HEK293 (cell line): Measurements from ENCODE around the gene FUT6.
A peak's percentile ranks its signal among the peaks of the same experiment; 100 is the strongest.

Source experiments
- GLIS2 ChIP-seq: fragments of 450-650 bp; formaldehyde crosslinking; IDR thresholded peaks from 2 replicates; pipeline ENCODE4 v1.5.1; 2016; ENCODE audit warnings: missing biosample characterization, missing genetic modification characterization
- OSR2 ChIP-seq: fragments of 450-650 bp; formaldehyde crosslinking; IDR thresholded peaks from 2 replicates; pipeline ENCODE4 v1.5.1; 2016; ENCODE audit warnings: missing biosample characterization, missing genetic modification characterization
- SETDB1 ChIP-seq: IDR thresholded peaks from one replicate; pipeline ENCODE4 v1.6.1; 2017; ENCODE audit warnings: mild to moderate bottlenecking, low read length, moderate library complexity, mixed read lengths; ENCODE audit not compliant: insufficient read length
- SP2 ChIP-seq: fragments of 450-650 bp; formaldehyde crosslinking; IDR thresholded peaks from 2 replicates; pipeline ENCODE4 v1.5.1; 2016; ENCODE audit warnings: missing biosample characterization, missing genetic modification characterization
- SP7 ChIP-seq: fragments of 450-650 bp; formaldehyde crosslinking; IDR thresholded peaks from 2 replicates; pipeline ENCODE4 v1.5.1; 2016; ENCODE audit warnings: missing biosample characterization, missing genetic modification characterization
- ZBTB17 ChIP-seq: fragments of 450-650 bp; formaldehyde crosslinking; IDR thresholded peaks from 2 replicates; pipeline ENCODE4 v1.5.1; 2016; ENCODE audit warnings: missing biosample characterization, missing genetic modification characterization
- ZBTB8A ChIP-seq: fragments of 450-650 bp; formaldehyde crosslinking; IDR thresholded peaks from 2 replicates; pipeline ENCODE4 v1.5.1; 2016; ENCODE audit warnings: missing biosample characterization, missing genetic modification characterization
- ZEB2 ChIP-seq: fragments of 450-650 bp; formaldehyde crosslinking; IDR thresholded peaks from 2 replicates; pipeline ENCODE4 v1.5.1; 2016; ENCODE audit warnings: missing biosample characterization, missing genetic modification characterization
- ZFP41 ChIP-seq: fragments of 450-650 bp; formaldehyde crosslinking; IDR thresholded peaks from 2 replicates; pipeline ENCODE4 v1.5.1; 2016; ENCODE audit warnings: missing biosample characterization, missing genetic modification characterization, borderline replicate concordance
- ZIC2 ChIP-seq: fragments of 450-650 bp; formaldehyde crosslinking; IDR thresholded peaks from 2 replicates; pipeline ENCODE4 v1.5.1; 2016; ENCODE audit warnings: missing biosample characterization, missing genetic modification characterization
- ZNF112 ChIP-seq: fragments of 450-650 bp; formaldehyde crosslinking; IDR thresholded peaks from 2 replicates; pipeline ENCODE4 v1.5.0; 2017; ENCODE audit warnings: missing biosample characterization, missing genetic modification characterization
- ZNF16 ChIP-seq: fragments of 450-650 bp; formaldehyde crosslinking; IDR thresholded peaks from 2 replicates; pipeline ENCODE4 v1.5.1; 2016; ENCODE audit warnings: low read depth, missing biosample characterization, missing genetic modification characterization
- ZNF169 ChIP-seq: fragments of 450-650 bp; formaldehyde crosslinking; IDR thresholded peaks from 2 replicates; pipeline ENCODE4 v1.5.1; 2016; ENCODE audit warnings: missing biosample characterization, missing genetic modification characterization
- ZNF184 ChIP-seq: fragments of 450-650 bp; IDR thresholded peaks from 2 replicates; pipeline ENCODE4 v1.5.1; 2018; ENCODE audit warnings: missing biosample characterization, mild to moderate bottlenecking, missing genetic modification characterization
- ZNF335 ChIP-seq: fragments of 450-650 bp; formaldehyde crosslinking; conservative IDR thresholded peaks from 2 replicates; pipeline ENCODE4 v1.5.1; 2016; ENCODE audit warnings: missing biosample characterization, missing genetic modification characterization
- ZNF341 ChIP-seq: fragments of 450-650 bp; formaldehyde crosslinking; IDR thresholded peaks from 2 replicates; pipeline ENCODE4; 2016; ENCODE audit warnings: low read depth, missing biosample characterization, missing genetic modification characterization
- ZNF394 ChIP-seq: fragments of 450-650 bp; formaldehyde crosslinking; IDR thresholded peaks from 2 replicates; pipeline ENCODE4 v1.5.1; 2016; ENCODE audit warnings: missing biosample characterization, missing genetic modification characterization, mild to moderate bottlenecking, moderate library complexity, borderline replicate concordance
- ZNF423 ChIP-seq: fragments of 450-650 bp; formaldehyde crosslinking; IDR thresholded peaks from 2 replicates; pipeline ENCODE4 v1.5.1; 2016; ENCODE audit warnings: missing biosample characterization, missing genetic modification characterization
- ZNF501 ChIP-seq: fragments of 450-650 bp; formaldehyde crosslinking; IDR thresholded peaks from 2 replicates; pipeline ENCODE4 v1.5.1; 2016; ENCODE audit warnings: missing biosample characterization, missing genetic modification characterization
- ZNF621 ChIP-seq: fragments of 450-650 bp; formaldehyde crosslinking; IDR thresholded peaks from 2 replicates; pipeline ENCODE4 v1.5.1; 2017; ENCODE audit warnings: missing biosample characterization, missing genetic modification characterization
- ZNF623 ChIP-seq: fragments of 450-650 bp; formaldehyde crosslinking; IDR thresholded peaks from 2 replicates; pipeline ENCODE4 v1.5.1; 2016; ENCODE audit warnings: missing biosample characterization, missing genetic modification characterization
- TF ChIP-seq, protein P1 (sequence below): fragments of 450-650 bp; formaldehyde crosslinking; IDR thresholded peaks from 2 replicates; pipeline ENCODE4 v1.5.1; 2016; ENCODE audit warnings: missing biosample characterization, missing genetic modification characterization
- TF ChIP-seq, protein P2 (sequence below): fragments of 450-650 bp; formaldehyde crosslinking; IDR thresholded peaks from 2 replicates; pipeline ENCODE4 v1.5.1; 2017; ENCODE audit warnings: missing biosample characterization, missing genetic modification characterization
- TF ChIP-seq, protein P3 (sequence below): fragments of 450-650 bp; formaldehyde crosslinking; optimal IDR thresholded peaks from 2 replicates; pipeline ENCODE3; 2016; ENCODE audit warnings: missing biosample characterization, mild to moderate bottlenecking, missing genetic modification characterization
- TF ChIP-seq, protein P4 (sequence below): fragments of 450-650 bp; formaldehyde crosslinking; IDR thresholded peaks from 2 replicates; pipeline ENCODE4 v1.5.1; 2016; ENCODE audit warnings: missing biosample characterization, missing genetic modification characterization
- TF ChIP-seq, protein P5 (sequence below): fragments of 450-650 bp; formaldehyde crosslinking; IDR thresholded peaks from 2 replicates; pipeline ENCODE4; 2016; ENCODE audit warnings: missing biosample characterization, missing genetic modification characterization
- TF ChIP-seq, protein P6 (sequence below): fragments of 450-650 bp; formaldehyde crosslinking; IDR thresholded peaks from 2 replicates; pipeline ENCODE4 v1.5.1; 2016; ENCODE audit warnings: missing biosample characterization, missing genetic modification characterization

Gene FUT6

DNA sequence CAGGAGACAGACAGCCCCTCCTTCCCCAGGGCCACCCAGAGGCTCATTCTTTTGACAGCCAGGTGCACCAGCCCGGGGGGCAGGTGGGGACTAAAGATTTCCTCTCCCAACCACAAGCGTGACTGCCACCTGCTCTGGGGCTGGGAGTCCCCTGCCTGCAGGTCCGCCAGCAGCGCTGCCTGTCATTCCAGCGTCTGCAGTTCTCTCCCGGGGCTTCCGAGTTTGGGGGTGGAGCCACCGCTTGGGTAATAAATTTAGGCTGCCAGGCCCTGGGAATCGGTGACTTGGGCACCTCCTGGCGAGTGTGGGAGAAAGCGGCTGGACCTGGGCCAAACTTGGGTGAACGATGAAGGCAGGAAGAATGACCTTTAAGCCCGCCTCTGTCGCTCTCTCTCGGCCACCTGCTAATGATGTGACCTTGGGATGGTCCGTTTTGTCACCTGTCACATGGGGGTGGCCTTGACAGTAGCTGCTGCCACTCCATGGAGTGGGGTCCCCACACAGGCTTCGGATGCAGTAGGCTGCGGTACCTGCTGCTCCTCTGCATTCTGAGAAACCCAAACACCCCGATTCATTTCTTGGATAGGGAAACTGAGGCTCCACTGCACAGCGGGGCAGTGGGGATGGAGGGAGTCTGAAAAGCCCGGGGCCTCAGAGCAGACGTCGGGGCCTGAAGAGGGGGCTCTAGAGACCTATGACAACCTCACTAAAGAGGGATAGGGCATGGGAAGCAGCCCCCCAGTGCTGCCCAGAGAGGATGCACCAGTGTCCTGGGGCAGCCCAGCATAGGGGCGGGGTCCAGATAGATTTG is 12.8 kb downstream of the FUT6 start (continued):
- TF ChIP-seq GLIS2 (tag by site-specific recombination) (peak; percentile 70), ZIC2 (peak; percentile 89), ZNF621 (tag by site-specific recombination) (no peak), ZEB2 (tag by site-specific recombination) (peak; percentile 73), ZFP41 (tag by site-specific recombination) (no peak), ZNF423 (tag by site-specific recombination) (peak; percentile 82), ZNF623 (tag by site-specific recombination) (peak; percentile 28; the same call in 1 of the 2 replicates), OSR2 (tag by site-specific recombination) (peak; percentile 73; the same call in 1 of the 2 replicates), SP2 (peak; percentile 49), ZNF184 (no peak), ZNF16 (tag by site-specific recombination) (no peak), SETDB1 (no peak), ZBTB17 (tag by site-specific recombination) (peak; percentile 29; the same call in 1 of the 2 replicates), ZNF501 (tag by site-specific recombination) (no peak), ZNF112 (tag by site-specific recombination) (no peak), ZNF394 (tag by site-specific recombination) (no peak), ZNF169 (tag by site-specific recombination) (no peak), ZNF335 (tag by site-specific recombination) (peak; percentile 70), ZBTB8A (tag by site-specific recombination) (peak; percentile 31; the same call in 1 of the 2 replicates), ZNF341 (tag by site-specific recombination) (0 out of 2 replicates have a peak, but pooled peaks have one; percentile 21), SP7 (tag by site-specific recombination) (peak; percentile 66)
- TF ChIP-seq, protein P1, sequence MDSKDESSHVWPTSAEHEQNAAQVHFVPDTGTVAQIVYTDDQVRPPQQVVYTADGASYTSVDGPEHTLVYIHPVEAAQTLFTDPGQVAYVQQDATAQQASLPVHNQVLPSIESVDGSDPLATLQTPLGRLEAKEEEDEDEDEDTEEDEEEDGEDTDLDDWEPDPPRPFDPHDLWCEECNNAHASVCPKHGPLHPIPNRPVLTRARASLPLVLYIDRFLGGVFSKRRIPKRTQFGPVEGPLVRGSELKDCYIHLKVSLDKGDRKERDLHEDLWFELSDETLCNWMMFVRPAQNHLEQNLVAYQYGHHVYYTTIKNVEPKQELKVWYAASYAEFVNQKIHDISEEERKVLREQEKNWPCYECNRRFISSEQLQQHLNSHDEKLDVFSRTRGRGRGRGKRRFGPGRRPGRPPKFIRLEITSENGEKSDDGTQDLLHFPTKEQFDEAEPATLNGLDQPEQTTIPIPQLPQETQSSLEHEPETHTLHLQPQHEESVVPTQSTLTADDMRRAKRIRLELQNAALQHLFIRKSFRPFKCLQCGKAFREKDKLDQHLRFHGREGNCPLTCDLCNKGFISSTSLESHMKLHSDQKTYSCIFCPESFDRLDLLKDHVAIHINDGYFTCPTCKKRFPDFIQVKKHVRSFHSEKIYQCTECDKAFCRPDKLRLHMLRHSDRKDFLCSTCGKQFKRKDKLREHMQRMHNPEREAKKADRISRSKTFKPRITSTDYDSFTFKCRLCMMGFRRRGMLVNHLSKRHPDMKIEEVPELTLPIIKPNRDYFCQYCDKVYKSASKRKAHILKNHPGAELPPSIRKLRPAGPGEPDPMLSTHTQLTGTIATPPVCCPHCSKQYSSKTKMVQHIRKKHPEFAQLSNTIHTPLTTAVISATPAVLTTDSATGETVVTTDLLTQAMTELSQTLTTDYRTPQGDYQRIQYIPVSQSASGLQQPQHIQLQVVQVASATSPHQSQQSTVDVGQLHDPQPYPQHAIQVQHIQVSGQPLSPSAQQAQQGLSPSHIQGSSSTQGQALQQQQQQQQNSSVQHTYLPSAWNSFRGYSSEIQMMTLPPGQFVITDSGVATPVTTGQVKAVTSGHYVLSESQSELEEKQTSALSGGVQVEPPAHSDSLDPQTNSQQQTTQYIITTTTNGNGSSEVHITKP (tag by site-specific recombination): peak; percentile 66
- TF ChIP-seq, protein P2, sequence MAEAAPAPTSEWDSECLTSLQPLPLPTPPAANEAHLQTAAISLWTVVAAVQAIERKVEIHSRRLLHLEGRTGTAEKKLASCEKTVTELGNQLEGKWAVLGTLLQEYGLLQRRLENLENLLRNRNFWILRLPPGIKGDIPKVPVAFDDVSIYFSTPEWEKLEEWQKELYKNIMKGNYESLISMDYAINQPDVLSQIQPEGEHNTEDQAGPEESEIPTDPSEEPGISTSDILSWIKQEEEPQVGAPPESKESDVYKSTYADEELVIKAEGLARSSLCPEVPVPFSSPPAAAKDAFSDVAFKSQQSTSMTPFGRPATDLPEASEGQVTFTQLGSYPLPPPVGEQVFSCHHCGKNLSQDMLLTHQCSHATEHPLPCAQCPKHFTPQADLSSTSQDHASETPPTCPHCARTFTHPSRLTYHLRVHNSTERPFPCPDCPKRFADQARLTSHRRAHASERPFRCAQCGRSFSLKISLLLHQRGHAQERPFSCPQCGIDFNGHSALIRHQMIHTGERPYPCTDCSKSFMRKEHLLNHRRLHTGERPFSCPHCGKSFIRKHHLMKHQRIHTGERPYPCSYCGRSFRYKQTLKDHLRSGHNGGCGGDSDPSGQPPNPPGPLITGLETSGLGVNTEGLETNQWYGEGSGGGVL: 0 out of 2 replicates have a peak, but pooled peaks have one; percentile 1
- TF ChIP-seq, protein P3, sequence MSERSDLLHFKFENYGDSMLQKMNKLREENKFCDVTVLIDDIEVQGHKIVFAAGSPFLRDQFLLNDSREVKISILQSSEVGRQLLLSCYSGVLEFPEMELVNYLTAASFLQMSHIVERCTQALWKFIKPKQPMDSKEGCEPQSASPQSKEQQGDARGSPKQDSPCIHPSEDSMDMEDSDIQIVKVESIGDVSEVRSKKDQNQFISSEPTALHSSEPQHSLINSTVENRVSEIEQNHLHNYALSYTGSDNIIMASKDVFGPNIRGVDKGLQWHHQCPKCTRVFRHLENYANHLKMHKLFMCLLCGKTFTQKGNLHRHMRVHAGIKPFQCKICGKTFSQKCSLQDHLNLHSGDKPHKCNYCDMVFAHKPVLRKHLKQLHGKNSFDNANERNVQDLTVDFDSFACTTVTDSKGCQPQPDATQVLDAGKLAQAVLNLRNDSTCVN: no peak
- TF ChIP-seq, protein P4, sequence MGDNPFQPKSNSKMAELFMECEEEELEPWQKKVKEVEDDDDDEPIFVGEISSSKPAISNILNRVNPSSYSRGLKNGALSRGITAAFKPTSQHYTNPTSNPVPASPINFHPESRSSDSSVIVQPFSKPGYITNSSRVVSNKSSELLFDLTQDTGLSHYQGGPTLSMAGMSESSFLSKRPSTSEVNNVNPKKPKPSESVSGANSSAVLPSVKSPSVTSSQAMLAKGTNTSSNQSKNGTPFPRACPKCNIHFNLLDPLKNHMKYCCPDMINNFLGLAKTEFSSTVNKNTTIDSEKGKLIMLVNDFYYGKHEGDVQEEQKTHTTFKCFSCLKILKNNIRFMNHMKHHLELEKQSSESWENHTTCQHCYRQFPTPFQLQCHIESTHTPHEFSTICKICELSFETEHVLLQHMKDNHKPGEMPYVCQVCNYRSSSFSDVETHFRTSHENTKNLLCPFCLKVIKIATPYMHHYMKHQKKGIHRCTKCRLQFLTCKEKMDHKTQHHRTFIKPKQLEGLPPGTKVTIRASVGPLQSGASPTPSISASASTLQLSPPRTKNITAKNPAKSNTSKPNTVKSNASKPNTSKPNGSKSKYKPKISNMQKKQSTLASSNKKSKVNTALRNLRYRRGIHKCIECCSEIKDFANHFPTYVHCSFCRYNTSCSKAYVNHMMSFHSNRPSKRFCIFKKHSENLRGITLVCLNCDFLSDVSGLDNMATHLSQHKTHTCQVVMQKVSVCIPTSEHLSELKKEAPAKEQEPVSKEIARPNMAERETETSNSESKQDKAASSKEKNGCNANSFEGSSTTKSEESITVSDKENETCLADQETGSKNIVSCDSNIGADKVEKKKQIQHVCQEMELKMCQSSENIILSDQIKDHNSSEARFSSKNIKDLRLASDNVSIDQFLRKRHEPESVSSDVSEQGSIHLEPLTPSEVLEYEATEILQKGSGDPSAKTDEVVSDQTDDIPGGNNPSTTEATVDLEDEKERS (tag by site-specific recombination): no peak
- TF ChIP-seq, protein P5, sequence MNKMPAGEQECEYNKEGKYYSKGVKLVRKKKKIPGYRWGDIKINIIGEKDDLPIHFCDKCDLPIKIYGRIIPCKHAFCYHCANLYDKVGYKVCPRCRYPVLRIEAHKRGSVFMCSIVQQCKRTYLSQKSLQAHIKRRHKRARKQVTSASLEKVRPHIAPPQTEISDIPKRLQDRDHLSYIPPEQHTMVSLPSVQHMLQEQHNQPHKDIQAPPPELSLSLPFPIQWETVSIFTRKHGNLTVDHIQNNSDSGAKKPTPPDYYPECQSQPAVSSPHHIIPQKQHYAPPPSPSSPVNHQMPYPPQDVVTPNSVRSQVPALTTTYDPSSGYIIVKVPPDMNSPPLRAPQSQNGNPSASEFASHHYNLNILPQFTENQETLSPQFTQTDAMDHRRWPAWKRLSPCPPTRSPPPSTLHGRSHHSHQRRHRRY (tag by site-specific recombination): no peak
- TF ChIP-seq, protein P6, sequence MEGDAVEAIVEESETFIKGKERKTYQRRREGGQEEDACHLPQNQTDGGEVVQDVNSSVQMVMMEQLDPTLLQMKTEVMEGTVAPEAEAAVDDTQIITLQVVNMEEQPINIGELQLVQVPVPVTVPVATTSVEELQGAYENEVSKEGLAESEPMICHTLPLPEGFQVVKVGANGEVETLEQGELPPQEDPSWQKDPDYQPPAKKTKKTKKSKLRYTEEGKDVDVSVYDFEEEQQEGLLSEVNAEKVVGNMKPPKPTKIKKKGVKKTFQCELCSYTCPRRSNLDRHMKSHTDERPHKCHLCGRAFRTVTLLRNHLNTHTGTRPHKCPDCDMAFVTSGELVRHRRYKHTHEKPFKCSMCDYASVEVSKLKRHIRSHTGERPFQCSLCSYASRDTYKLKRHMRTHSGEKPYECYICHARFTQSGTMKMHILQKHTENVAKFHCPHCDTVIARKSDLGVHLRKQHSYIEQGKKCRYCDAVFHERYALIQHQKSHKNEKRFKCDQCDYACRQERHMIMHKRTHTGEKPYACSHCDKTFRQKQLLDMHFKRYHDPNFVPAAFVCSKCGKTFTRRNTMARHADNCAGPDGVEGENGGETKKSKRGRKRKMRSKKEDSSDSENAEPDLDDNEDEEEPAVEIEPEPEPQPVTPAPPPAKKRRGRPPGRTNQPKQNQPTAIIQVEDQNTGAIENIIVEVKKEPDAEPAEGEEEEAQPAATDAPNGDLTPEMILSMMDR (tag by site-specific recombination): peak; percentile 80
